HG03439 (cell line): Measurements from ENCODE around the gene EIF3K.

ENCODE experiments used
- ATAC-seq: cut with Tn5 transposase; IDR thresholded peaks from one replicate; pipeline ENCODE4 v1.9.1; 2021; ENCODE audit warnings: mild to moderate bottlenecking, moderate library complexity; ENCODE audit not compliant: unreplicated experiment

The EIF3K gene

GRCh38 chr19:38683393-38684077, 64.5 kb downstream of the EIF3K start:
- no peak for ATAC-seq

- no peak for ATAC-seq
These were observed 65.3 kb downstream of the EIF3K start for GRCh38 chr19:38684078-38684861.

- ATAC-seq, result no peak
These were observed 66.1 kb downstream of the EIF3K start for GRCh38 chr19:38684862-38685665.

- no peak for ATAC-seq
These were observed 66.9 kb downstream of the EIF3K start for GRCh38 chr19:38685666-38686529.

- ATAC-seq, result no peak
These were observed 67.5 kb downstream of the EIF3K start for GRCh38 chr19:38686530-38686888.
